Heart right ventricle (tissue), 16 donors: ENCODE measurements around the gene DNASE2. TPM values are rescaled to one million over a fixed set of nuclear protein-coding genes. Genes with fewer than 3 reads are reported as not detected.
A peak's percentile ranks its signal among the peaks of the same experiment; 100 is the strongest.

ENCODE experiments used
- ATAC-seq, 8 donors: fragments of 200-7000 bp; cut with Tn5 transposase; one replicate each; pipeline ENCODE4 v1.9.1; 2020; ENCODE audit warnings: mild to moderate bottlenecking in 8 of 8, moderate library complexity in 8 of 8, moderate number of reproducible peaks in 1 of 8
- DNase-seq, 2 donors: peaks; one replicate each; pipeline ENCODE4 v3.0.0-alpha.2; 2020
- H3K27ac ChIP-seq, 10 donors: fragments of 200-600 bp; sonication (generic) in 2 of 10; one replicate each; pipeline versions ENCODE4 v1.5.0 to v1.8.0; 2020 to 2022; ENCODE audit warnings: mild to moderate bottlenecking in 3 of 10
- H3K27me3 ChIP-seq, 7 donors: fragments of 200-600 bp; one replicate each; pipeline ENCODE4 v1.8.0; 2021 to 2022; ENCODE audit warnings: mild to moderate bottlenecking in 2 of 7
- H3K36me3 ChIP-seq, 9 donors: fragments of 200-600 bp; sonication (generic) in 1 of 9; one replicate each; pipeline versions ENCODE4 v1.5.0 to v1.8.0; 2020 to 2022; ENCODE audit warnings: mild to moderate bottlenecking in 2 of 9
- H3K4me1 ChIP-seq, 9 donors: fragments of 200-600 bp; sonication (generic) in 1 of 9; one replicate each; pipeline versions ENCODE4 v1.5.0 to v1.8.0; 2020 to 2022; ENCODE audit warnings: mild to moderate bottlenecking in 4 of 9
- H3K4me3 ChIP-seq, 10 donors: fragments of 200-600 bp; sonication (generic) in 2 of 10; one replicate each; pipeline versions ENCODE4 v1.5.0 to v1.8.0; 2020 to 2022; ENCODE audit warnings: mild to moderate bottlenecking in 7 of 10, moderate library complexity in 2 of 10
- H3K9me3 ChIP-seq, 11 donors: fragments of 200-600 bp in 10 of 11; sonication (generic) in 2 of 11; one replicate each; pipeline versions ENCODE4 v1.5.0 to v1.8.0; 2013 to 2022; ENCODE audit warnings: mild to moderate bottlenecking in 2 of 11, control low read depth in 1 of 11, moderate library complexity in 1 of 11
- CTCF ChIP-seq, 9 donors: fragments of 200-600 bp; sonication (generic) in 2 of 9; IDR thresholded peaks; one replicate each; pipeline versions ENCODE4 v1.5.0 to v1.8.0; 2021 to 2022; ENCODE audit warnings: antibody characterized with exemption in 9 of 9, mild to moderate bottlenecking in 5 of 9, moderate library complexity in 1 of 9
- WGBS, 2 donors: extraction: QIAGEN DNeasy Blood & Tissue Kit; methylation state at CpG; one replicate each; pipeline ENCODE4 v1.1.7; 2013; ENCODE audit warnings: inconsistent platforms in 1 of 2; 5-methylcytosine and 5-hydroxymethylcytosine counted together
- intact Hi-C, 10 donors: fragments of 100-400 bp; cut with DNase I; formaldehyde crosslinking; loops; one replicate each; pipeline versions ENCODE4 v1.11.1 to v1.14.2; 2022
- polyA plus RNA-seq, 2 donors: library from polyadenylated mRNA; stranded (reverse); fragments of 200-250 nt; gene quantifications; one replicate each; pipeline ENCODE4 v1.2.3, GENCODE V29; 2013
- total RNA-seq, 10 donors: library from RNA; stranded (reverse); fragmentation: NEBNext Ultra II Directional in 3 of 10; extraction: Animal tissue kit (Norgen Biotek cat#: 25700) in 3 of 10; gene quantifications; one replicate each; pipeline versions ENCODE4 v1.2.1 to v1.2.4, GENCODE V29; 2021 to 2023
- donor health status: Arrhythmogenic right ventricular cardiomyopathy.
- donor health status: ischemic (EF 13 %, LVEDD 7.1; RV severe dilation, severe dysfunction).
- donor health status: healthy with polysubstance abuse.
- donor health status: DM: no; HTN: yes; CAD: no.
- donor health status: DM: no; HTN: no; CAD: no.
- donor health status: ischemic (EF 25% LVEDD 6.9; RV normal size, moderate dysfunction).
- donor health status: ischemic (EF 25% LVEDD 5.7; RV mildly dilated, moderate dysfunction).
- donor health status: healthy.
- donor health status: DM: yes; HTN: yes; CAD: no.
- donor health status: Ischemic cardiomyopathy.
- donor health status: ischemic (EF 35%, LVEDD 5.7; RV mildly dilated, moderate dysfunction).
- donor health status: nonischemic (EF 11% LVEDD 7.7; RV severe dilation, severe dysfunction).
- donor health status: DM: yes; HTN: yes; CAD: no.
- donor health status: PGD.
- donor health status: ischemic (EF 29% LVEDD 5.4; RV normal size, mild dysfunction).
- donor health status: nonischemic (EF 23%, LVEDD 6.1; RV moderate dilation, normal function).

The DNASE2 gene
- total and polyA plus RNA-seq, 12 donors = 10.5 to 34.9 (median 19.9) TPM

DNA sequence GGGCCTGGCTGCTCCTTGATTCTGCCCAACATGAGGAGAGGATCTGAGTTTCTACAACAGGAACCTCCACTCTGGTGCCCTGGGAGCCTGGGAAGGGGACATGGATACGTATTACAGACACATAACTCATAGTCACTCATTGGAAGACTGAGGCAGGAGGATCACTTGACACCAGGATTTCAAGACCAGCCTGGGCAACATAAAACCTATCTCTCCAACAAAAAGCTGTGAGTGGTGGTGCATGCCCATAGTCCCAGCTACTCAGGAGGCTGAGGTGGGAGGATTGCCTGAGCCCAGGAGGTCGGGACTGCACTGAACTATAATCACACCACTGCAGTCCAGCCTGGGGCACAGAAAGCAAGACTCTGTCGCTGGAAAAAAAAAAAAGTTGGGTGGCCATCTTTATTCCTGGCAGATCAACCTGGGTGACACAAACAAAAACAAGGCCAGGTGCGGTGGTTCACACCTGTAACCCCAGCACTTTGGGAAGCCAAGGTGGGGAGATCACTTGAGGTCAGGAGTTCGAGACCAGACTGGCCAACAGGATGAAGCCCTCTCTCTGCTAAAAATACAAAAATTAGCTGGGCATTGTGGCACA lies 6.9 kb upstream of the DNASE2 start:
- H3K4me1 ChIP-seq = peaks cover 11 to 46% (median 25%) of the 10 kb centered on the region in 9 donors
- TF ChIP-seq CTCF (IDR thresholded peaks at IDR 0.05) = no peak
- WGBS, 2 donors = 76 to 81% methylated on average over 5 of the region's 5 CpGs
- H3K4me3 ChIP-seq = no peak overlapping the region
- H3K36me3 ChIP-seq = peaks cover 0 to 2% (median 0%) of the 10 kb centered on the region in 9 donors
- no peak overlapping the region for H3K27ac ChIP-seq
- peaks cover 0 to 41% (median 27%) of the 10 kb centered on the region in 7 donors for H3K27me3 ChIP-seq
- intact Hi-C loops = loop anchor here in 2 of 10 donors (10.0 kb wide), 1 partner anchor 77 kb away; the partner anchor contains the start of gene DAND5 (in 2 of the 2)
- H3K9me3 ChIP-seq = peaks cover 0 to 15% (median 0%) of the 10 kb centered on the region in 11 donors
- no peak for DNase-seq
- no peak for ATAC-seq

DNA sequence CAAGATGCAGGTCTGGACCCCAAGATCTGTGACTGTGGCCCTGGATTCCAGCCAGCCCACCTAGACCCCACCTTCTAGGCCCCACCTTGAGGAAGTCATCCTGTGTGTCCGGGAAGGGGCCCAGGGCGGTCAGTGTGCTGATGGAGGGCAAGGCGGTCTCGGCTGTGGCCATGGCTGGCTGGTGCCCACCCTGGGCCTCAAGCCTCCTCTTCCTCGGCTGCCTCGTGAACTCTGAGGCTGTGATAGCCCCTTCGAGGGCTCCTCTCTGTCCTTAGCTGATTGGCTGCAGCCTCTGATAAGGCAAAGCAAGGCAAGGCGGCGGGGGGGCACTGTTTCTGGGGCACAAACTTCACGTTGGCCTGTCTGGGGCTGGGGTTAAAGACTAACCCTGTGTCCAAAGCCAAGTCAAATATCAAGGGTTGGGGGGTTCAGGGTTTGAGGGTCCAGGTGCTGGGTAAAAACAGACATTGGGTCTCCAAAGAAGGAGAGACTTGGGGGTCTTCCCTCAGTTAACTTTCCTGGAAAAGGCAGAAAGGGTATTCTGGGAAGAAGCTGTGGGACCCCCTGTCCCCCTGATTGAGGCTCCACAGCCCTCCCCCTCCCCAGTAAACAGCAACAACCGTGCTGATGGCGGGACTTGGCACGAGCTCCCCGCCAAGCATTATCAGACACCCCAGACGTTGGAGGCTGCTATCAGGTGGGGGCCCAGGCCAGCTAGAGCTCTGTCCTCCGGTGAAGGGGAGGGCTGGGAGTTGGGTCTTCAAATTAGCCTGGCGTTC lies 5.9 kb upstream of the DNASE2 start, which contains the start of gene KLF1:
KLF1 (minus strand) TSS at position 233 of the 779 bp plus-strand sequence; CDS start at position 172, 61 bp downstream.
- H3K4me1 ChIP-seq = peaks cover 10 to 52% (median 23%) of the 10 kb centered on the region in 9 donors
- DNase-seq (no peak), ATAC-seq (no peak)
- intact Hi-C loops = loop anchor here in 3 of 10 donors (2.0 to 10.0 kb wide), 2 partner anchors 74 to 78 kb away; partner anchors contain the start of gene DAND5 (in 2 of the 3)
- H3K27me3 ChIP-seq = peaks cover 0 to 45% (median 27%) of the 10 kb centered on the region in 7 donors
- peak within 1 kb of the TSS in 5 of 10 donors; percentile 34 to 58 (median 46) for H3K4me3 ChIP-seq
- no peak for TF ChIP-seq CTCF (IDR thresholded peaks at IDR 0.05)
- WGBS, 2 donors = 52 to 59% methylated on average over 17 of the region's 17 CpGs
- no peaks in the 10 kb centered on the region for H3K36me3 ChIP-seq
- H3K27ac ChIP-seq = no peak within 1 kb of the TSS
- H3K9me3 ChIP-seq = peaks cover 0 to 15% (median 0%) of the 10 kb centered on the region in 11 donors

- Histone ChIP-seq H3K36me3 (no peaks in the 10 kb centered on the region), H3K27me3 (peaks cover 0 to 45% (median 27%) of the 10 kb centered on the region in 7 donors), H3K27ac (no peak overlapping the region), H3K4me1 (peaks cover 7 to 51% (median 22%) of the 10 kb centered on the region in 9 donors), H3K4me3 (no peak overlapping the region), H3K9me3 (peaks cover 0 to 15% (median 0%) of the 10 kb centered on the region in 11 donors)
- ATAC-seq (no peak), DNase-seq (no peak)
- WGBS, 2 donors = 64 to 68% methylated on average over 5 of the region's 5 CpGs
- TF ChIP-seq CTCF (IDR thresholded peaks at IDR 0.05) = no peak
- intact Hi-C loops = loop anchor here in 3 of 10 donors (2.0 to 10.0 kb wide), 2 partner anchors 74 to 78 kb away; partner anchors contain the start of gene DAND5 (in 2 of the 3)
Observed at GRCh38 chr19:12886651-12886968, 5.4 kb upstream of the DNASE2 start.
